ENCODE measurements around the gene IFIT1B. TPM values are rescaled to one million over a fixed set of nuclear protein-coding genes. Genes with fewer than 3 reads are reported as not detected.

Gene IFIT1B
- total RNA-seq, 1 donor from 2014 or later, result not detected

DNA sequence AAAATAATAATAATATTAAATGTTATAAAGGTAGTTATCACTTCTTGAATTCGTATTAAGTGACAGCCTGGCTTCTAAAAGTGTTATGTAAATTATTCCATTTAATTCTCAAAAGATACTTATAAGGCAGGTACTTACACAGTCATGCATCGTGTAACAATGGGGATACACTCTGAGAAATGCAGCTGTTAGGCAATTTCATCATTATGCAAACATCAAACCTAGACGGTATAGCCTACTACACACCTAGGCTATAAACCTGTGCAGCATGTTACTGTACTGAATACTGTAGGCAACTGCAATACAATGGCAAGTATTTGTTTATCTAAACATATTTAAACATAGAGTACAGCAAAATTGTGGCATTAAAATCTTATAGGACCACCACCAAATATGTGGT lies 16.0 kb downstream of the IFIT1B start:
- H3K4me1 Mint-ChIP-seq, result peaks cover 26% of the 10 kb centered on the region

DNA sequence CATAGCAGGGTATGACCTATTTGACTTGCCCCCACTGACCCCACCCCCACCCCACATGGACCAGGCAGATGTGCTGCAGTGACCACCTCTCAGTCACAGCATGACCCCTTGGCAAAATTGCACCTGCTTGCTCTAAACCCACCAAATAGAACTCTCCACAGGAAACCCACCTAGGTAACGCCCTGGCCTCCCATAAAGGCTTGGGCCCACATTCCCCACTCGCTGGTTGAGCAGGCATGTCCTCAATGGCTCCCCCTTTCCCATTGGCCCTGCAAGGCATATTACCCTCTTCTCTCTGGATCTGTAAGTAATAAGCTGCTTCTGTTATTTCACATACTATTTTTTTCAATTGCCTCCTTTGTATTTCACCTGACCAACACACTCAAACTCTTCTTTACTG lies 17.3 kb downstream of the IFIT1B start:
- Mint-ChIP-seq H3K27ac (ENCODE audit: unreplicated experiment) (no peak overlapping the region), H3K36me3 (ENCODE audit: low read depth) (peaks cover 10% of the 10 kb centered on the region), H3K4me1 (peaks cover 26% of the 10 kb centered on the region), H3K9me3 (peaks cover 8% of the 10 kb centered on the region), H3K27me3 (ENCODE audit: low read depth) (no peaks in the 10 kb centered on the region), H3K4me3 (peak overlapping the region; percentile 51)
- TF ChIP-seq, protein P1, sequence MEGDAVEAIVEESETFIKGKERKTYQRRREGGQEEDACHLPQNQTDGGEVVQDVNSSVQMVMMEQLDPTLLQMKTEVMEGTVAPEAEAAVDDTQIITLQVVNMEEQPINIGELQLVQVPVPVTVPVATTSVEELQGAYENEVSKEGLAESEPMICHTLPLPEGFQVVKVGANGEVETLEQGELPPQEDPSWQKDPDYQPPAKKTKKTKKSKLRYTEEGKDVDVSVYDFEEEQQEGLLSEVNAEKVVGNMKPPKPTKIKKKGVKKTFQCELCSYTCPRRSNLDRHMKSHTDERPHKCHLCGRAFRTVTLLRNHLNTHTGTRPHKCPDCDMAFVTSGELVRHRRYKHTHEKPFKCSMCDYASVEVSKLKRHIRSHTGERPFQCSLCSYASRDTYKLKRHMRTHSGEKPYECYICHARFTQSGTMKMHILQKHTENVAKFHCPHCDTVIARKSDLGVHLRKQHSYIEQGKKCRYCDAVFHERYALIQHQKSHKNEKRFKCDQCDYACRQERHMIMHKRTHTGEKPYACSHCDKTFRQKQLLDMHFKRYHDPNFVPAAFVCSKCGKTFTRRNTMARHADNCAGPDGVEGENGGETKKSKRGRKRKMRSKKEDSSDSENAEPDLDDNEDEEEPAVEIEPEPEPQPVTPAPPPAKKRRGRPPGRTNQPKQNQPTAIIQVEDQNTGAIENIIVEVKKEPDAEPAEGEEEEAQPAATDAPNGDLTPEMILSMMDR (conservative IDR thresholded peaks at IDR 0.05), result no peak
- DNase-seq (ENCODE audit: low read depth, low spot score), result no peak

More for the DNA sequence above, 16.0 kb downstream of the IFIT1B start:
- DNase-seq (ENCODE audit: low read depth, low spot score), result no peak
- TF ChIP-seq, protein P1 (conservative IDR thresholded peaks at IDR 0.05), result no peak
- Mint-ChIP-seq H3K27me3 (ENCODE audit: low read depth) (no peaks in the 10 kb centered on the region), H3K9me3 (peaks cover 6% of the 10 kb centered on the region), H3K36me3 (ENCODE audit: low read depth) (peaks cover 3% of the 10 kb centered on the region), H3K4me3 (no peak overlapping the region), H3K27ac (ENCODE audit: unreplicated experiment) (no peak overlapping the region)

DNA sequence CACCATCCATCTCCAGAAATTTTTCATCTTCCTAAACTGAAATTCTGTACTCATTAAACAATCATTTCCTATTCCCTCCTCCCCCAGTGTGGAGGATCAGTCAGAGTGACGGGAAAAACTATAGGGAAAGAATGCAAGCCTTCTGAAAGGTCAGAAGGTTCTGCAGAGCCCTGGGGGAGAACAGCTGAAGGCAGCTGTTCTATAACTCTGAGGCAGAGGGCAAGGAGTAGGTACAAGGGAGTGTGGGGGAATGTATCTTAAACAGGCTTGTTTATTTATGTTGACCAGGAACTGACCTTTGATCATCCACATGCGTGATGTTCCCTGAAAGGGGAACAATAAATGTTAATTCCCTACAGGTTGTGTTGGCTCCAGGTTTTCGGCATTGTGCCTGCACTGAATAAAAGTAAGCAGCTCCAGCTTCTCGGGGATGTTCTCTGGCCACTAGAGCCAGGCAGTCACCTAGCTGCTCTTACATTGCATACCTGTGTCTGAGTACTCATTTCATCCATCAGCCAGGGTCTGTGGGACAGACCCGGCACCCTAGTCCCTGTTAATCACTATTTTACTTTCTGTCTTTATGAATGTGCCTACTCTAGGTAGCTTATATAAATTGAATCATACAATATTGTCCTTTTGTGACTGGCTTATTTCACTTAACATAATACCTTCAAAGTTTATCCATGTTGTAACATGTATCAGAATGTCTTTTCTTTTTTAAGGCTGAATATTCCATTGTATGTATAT lies 20.3 kb downstream of the IFIT1B start:
- peaks cover 19% of the 10 kb centered on the region for H3K36me3 Mint-ChIP-seq (ENCODE audit: low read depth)
- H3K4me3 Mint-ChIP-seq, result no peak overlapping the region
- peaks cover 8% of the 10 kb centered on the region for H3K9me3 Mint-ChIP-seq
- H3K27ac Mint-ChIP-seq (ENCODE audit: unreplicated experiment), result peak overlapping the region; percentile 12
- no peak for DNase-seq (ENCODE audit: low read depth, low spot score)
- no peaks in the 10 kb centered on the region for H3K27me3 Mint-ChIP-seq (ENCODE audit: low read depth)
- TF ChIP-seq, protein P1 (conservative IDR thresholded peaks at IDR 0.05), result no peak
- H3K4me1 Mint-ChIP-seq, result peaks cover 13% of the 10 kb centered on the region

- peaks cover 8% of the 10 kb centered on the region for H3K9me3 Mint-ChIP-seq
- H3K4me3 Mint-ChIP-seq, result no peak overlapping the region
- H3K27me3 Mint-ChIP-seq (ENCODE audit: low read depth), result no peaks in the 10 kb centered on the region
- TF ChIP-seq, protein P1 (conservative IDR thresholded peaks at IDR 0.05), result no peak
- DNase-seq (ENCODE audit: low read depth, low spot score), result no peak
- H3K4me1 Mint-ChIP-seq, result peaks cover 11% of the 10 kb centered on the region
- no peak overlapping the region for H3K27ac Mint-ChIP-seq (ENCODE audit: unreplicated experiment)
- H3K36me3 Mint-ChIP-seq (ENCODE audit: low read depth), result peaks cover 28% of the 10 kb centered on the region
Measured at GRCh38 chr10:89399956-89400355, 22.1 kb downstream of the IFIT1B start.

- Mint-ChIP-seq H3K9me3 (peaks cover 6% of the 10 kb centered on the region), H3K36me3 (ENCODE audit: low read depth) (peaks cover 48% of the 10 kb centered on the region), H3K4me3 (no peak overlapping the region), H3K27me3 (ENCODE audit: low read depth) (no peaks in the 10 kb centered on the region), H3K27ac (ENCODE audit: unreplicated experiment) (no peak overlapping the region), H3K4me1 (peaks cover 5% of the 10 kb centered on the region)
- no peak for DNase-seq (ENCODE audit: low read depth, low spot score)
- TF ChIP-seq, protein P1 (conservative IDR thresholded peaks at IDR 0.05), result no peak
Measured at GRCh38 chr10:89403043-89403442, 25.2 kb downstream of the IFIT1B start.

Data from neural crest cell (in vitro differentiated cells).